Measurements from ENCODE around the gene GULP1.

DNA sequence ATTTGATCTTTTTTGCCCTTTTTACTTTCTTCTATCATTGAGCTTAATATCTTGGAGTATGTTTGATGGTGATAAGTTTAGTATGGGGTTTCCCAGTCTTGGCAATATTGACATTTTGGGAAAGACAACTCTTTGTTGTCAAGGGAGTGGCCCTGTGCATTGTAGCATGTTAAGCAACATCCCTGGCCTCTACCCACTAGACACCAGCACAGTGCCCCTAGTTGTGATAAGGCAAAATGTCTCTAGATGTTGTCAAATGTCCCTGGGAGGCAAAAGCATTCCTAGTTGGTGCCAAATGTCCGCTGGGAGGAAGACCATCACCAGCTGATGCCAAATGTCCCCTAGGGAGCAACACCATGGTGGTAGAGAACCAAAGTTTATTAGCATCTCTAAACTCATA is 28.2 kb downstream of the GULP1 start:
- TF ChIP-seq, protein P1, sequence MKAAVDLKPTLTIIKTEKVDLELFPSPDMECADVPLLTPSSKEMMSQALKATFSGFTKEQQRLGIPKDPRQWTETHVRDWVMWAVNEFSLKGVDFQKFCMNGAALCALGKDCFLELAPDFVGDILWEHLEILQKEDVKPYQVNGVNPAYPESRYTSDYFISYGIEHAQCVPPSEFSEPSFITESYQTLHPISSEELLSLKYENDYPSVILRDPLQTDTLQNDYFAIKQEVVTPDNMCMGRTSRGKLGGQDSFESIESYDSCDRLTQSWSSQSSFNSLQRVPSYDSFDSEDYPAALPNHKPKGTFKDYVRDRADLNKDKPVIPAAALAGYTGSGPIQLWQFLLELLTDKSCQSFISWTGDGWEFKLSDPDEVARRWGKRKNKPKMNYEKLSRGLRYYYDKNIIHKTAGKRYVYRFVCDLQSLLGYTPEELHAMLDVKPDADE (IDR thresholded peaks at IDR 0.05): no peak
- TF ChIP-seq EZH2 (IDR thresholded peaks at IDR 0.05; ENCODE audit: low read depth, unreplicated experiment) (no peak), CTCF (conservative IDR thresholded peaks at IDR 0.05; ENCODE audit: low read depth in 2 of 2) (peak; percentile 47 to 57), POLR2AphosphoS5 (IDR thresholded peaks at IDR 0.05; ENCODE audit: low read depth) (no peak), EZH2phosphoT487 (IDR thresholded peaks at IDR 0.05; ENCODE audit: unreplicated experiment) (no peak), REST (IDR thresholded peaks at IDR 0.05; ENCODE audit: unreplicated experiment) (no peak), NANOG (IDR thresholded peaks at IDR 0.05; ENCODE audit: borderline replicate concordance) (no peak), CREB1 (CRISPR knock-in tag; IDR thresholded peaks at IDR 0.05; ENCODE audit: low read depth) (no peak), JUNB (IDR thresholded peaks at IDR 0.05; ENCODE audit: unreplicated experiment) (no peak), ZNF331 (CRISPR knock-in tag; IDR thresholded peaks at IDR 0.05; ENCODE audit: low read depth) (no peak), ZNF114 (CRISPR knock-in tag; IDR thresholded peaks at IDR 0.05) (no peak)

Data from GM23338 (cell line).